ENCODE data around the gene ARSH. TPM values are rescaled to one million over a fixed set of nuclear protein-coding genes. Genes with fewer than 3 reads are reported as not detected.
"Not testable (repeated sequence)": the region's sequence is repeated elsewhere in the genome, so short reads cannot be mapped to it uniquely, and the experiment has no call there.

Gene ARSH, protein sequence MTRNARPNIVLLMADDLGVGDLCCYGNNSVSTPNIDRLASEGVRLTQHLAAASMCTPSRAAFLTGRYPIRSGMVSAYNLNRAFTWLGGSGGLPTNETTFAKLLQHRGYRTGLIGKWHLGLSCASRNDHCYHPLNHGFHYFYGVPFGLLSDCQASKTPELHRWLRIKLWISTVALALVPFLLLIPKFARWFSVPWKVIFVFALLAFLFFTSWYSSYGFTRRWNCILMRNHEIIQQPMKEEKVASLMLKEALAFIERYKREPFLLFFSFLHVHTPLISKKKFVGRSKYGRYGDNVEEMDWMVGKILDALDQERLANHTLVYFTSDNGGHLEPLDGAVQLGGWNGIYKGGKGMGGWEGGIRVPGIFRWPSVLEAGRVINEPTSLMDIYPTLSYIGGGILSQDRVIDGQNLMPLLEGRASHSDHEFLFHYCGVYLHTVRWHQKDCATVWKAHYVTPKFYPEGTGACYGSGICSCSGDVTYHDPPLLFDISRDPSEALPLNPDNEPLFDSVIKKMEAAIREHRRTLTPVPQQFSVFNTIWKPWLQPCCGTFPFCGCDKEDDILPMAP
- not detected in 2 replicates for total RNA-seq

- DNase-seq (ENCODE audit: low read depth) = no peak
These were observed at the start of gene ARSH for GRCh38 chrX:3006495-3006894. ARSH (plus strand) TSS chrX:3006546; CDS start chrX:3006613, 67 bp downstream.

DNA sequence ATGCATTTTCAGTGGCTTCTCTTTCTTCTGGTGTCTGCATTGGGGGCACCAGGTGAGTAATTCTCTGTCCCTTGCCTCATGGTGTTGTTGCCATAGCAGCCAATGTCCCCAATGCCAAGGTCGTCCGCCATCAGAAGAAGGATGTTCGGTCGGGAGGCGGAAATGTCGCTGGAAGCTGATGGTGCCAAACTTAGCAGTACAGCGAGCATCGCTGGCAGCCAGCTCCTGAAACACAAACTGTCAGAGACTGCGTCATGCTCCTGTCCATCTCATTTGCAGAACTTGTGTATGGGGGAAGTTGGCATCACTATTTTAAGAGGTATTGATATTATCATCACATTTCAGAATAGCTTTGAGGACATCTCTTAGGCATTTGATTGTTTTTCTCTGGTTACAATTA is 48.1 kb upstream of the ARSH start:
- DNase-seq (ENCODE audit: low read depth) = no peak

DNA sequence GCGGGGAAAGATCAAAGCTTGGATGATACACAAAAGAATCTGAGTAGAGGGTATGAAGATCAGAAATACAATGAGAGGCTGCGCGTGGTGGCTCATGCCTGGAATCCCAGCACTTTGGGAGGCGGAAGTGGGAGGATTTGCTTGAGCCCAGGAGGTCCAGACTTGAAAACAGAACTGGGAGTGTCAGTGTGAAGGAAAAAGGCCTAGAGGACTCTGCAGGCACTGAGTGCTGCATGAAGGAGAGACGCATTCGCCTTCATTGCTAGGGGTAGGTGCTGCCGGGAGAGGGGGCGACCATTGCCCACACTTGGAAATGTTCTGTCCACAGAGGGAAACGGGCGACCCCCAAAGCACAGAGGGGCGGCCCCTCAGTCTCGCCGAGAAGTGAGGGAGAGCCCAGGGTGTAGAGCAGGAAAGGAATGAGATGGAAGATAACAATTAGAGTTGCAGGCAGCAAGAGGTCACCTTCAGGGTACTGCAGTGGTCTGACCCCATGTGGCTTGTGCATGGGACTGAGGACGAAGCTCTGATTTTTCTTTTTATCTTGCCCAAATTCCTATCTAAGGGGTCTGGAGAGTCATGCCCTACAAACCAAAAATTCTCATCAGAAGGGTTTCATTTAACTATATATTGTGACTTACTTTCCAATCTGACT is 45.4 kb upstream of the ARSH start:
- DNase-seq (ENCODE audit: low read depth) = no peak

GRCh38 chrX:2962381-2962780 is 44.0 kb upstream of the ARSH start:
- no peak for DNase-seq (ENCODE audit: low read depth)

DNA sequence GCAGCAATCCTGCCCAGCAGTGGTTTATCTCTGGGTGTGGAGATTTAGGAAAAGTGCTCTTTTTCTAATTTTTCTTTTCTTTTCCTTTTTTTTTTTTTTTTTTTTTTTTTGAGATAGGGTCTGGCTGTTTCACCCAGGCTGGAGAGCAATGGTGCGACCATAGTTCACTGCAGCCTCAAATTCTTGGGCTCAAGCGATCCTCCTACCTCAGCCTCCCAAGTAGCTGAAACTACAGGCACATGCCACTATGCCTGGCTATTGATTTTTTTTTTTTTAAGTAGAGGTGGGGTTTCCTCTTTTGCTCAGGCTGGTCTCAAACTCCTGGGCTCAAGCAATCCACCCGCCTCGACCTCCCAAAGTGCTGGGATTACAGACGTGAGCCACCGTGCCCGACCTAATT is 42.9 kb upstream of the ARSH start:
- not testable (repeated sequence) for DNase-seq (ENCODE audit: low read depth)

DNA sequence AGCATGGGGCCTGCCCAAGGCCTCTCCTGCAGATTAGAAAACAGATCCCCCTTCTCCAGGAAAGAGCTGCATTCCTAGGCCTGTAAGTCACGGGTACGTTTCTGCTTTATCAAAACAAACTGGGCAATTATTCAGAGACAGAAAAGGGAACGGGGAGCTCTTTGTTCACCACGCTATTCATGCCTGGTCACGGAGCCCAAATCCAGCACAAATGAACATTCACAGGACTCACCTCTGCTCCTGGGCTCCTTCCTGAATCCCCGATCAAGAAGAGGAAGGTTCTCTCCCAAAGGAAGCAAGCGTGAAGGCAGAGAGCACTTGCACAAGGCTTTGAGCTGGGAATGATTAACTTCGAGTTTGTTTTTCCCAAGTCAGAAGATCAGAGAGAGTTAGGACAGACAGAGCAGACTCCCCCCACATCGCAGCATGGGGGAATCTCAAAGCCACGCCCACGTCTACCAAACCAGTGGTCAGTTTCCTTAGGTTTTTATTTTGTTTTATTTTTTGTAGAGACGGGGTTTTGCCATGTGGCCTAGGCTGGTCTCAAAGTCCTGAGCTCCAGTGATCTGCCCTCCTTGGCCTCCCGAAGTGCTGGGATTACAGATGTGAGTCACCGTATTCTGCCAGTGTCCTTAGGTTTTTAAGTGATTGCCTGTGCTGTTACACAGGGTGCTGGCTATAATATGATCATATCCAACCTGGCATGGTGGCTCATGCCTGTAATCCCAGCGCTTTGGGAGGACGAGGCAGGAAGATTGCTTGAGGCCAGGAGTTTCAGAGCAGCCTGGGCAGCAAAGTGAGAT is 42.2 kb upstream of the ARSH start:
- peak; percentile 93 for DNase-seq (ENCODE audit: low read depth)

DNA sequence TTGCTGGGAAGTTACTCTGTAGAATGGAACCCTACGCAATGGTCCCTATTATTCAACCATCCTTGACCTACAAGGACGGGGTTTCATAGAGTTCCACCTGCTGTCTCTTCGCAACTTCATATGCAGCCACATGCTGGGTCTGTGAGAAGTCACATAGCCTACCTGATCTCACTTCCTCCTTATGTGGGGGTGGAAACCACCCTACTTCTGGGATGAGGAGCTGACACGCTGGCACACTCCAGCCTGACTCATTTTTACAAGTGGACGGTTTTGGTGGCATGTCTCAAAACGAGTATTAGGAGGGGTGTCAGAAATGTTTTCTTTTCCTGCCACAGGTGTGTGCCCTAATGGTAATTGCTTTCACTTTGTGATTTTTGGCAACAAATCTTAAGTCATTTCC is 40.4 kb upstream of the ARSH start:
- peak; percentile 45 for DNase-seq (ENCODE audit: low read depth)

DNA sequence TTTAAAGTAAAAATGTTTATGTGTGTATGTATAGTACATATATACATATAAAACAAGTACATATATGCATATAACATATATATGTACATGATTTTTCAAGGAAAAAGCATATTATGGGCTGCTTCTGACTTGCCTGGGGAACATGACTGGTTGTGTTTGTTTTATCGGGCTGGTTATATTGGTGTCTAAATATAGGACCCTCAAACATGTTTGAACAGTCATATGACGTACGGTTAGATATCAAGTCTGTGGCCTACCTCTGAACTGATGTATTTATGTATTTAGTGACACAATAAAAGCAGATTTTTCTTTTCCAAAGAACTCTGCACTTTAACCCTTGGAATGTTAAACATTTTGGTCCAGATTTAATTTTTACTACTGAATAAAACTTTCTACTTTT is 39.3 kb upstream of the ARSH start:
- DNase-seq (ENCODE audit: low read depth) = no peak

DNA sequence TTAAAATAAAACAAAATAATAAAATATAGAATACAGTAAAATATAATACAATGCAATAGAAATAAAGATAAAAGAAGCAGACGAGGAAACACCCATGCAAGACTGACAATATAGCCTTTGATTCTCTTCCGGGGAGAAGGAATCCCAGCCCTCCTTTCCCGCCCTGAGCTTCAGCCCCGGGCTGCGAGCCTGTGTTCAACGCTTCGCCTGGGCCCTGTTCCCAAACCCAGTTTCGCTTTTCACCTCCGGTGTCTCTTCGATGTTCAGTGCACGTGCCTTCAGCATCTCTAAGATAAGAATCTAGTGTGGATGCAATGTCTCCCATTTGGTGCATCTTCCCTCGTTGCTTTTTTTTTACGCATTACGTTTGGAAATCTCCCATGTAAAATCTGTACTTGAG is 38.8 kb upstream of the ARSH start:
- DNase-seq (ENCODE audit: low read depth) = no peak

GRCh38 chrX:2967998-2968909 is 38.1 kb upstream of the ARSH start:
- DNase-seq (ENCODE audit: low read depth) = no peak

- DNase-seq (ENCODE audit: low read depth) = no peak
These were observed 37.3 kb upstream of the ARSH start for GRCh38 chrX:2969021-2969420.

GRCh38 chrX:2972391-2972790 is 34.0 kb upstream of the ARSH start:
- no peak for DNase-seq (ENCODE audit: low read depth)

GRCh38 chrX:2974961-2975360 is 31.4 kb upstream of the ARSH start:
- no peak for DNase-seq (ENCODE audit: low read depth)

DNA sequence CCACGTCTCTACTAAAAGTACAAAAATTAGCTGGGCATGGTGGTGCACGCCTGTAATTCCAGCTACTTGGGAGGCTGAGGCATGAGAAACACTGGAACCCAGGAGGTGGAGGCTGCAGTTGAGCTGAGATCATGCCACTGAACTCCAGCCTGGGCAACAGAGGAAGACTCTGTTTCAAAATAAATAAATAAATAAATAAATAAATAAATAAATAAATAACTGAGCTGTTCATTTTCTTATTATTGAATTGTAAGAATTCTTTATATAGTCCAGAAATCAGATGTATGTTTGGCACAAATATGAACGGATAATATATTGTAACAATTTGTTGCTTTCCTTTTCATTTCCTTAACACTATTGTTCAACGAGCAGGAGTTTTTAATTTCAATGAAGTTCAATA is 27.7 kb upstream of the ARSH start:
- not testable (repeated sequence) for DNase-seq (ENCODE audit: low read depth)

- no peak for DNase-seq (ENCODE audit: low read depth)
These were observed 22.0 kb upstream of the ARSH start for GRCh38 chrX:2984342-2984741.

- DNase-seq (ENCODE audit: low read depth) = no peak
These were observed 16.8 kb upstream of the ARSH start for GRCh38 chrX:2989565-2989964.

DNA sequence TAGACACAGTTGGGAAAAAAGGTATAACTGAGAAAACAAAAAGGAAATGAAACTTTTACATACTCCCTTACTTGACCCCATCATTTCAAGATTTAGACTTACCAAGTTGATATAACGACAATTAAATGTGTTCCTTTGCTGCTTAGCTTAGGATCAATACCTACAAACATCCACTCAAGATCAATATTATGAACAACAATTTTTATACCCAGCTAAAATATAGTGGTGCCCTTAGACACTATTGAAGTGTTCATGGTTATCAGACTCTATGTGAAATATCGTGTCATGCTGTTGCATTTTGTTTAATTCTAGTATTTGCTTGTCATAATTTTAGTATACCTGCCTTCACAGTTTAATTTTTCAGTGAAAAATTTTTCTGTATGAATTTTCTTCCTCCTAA is 4.2 kb downstream of the ARSH start:
- DNase-seq (ENCODE audit: low read depth) = no peak

- DNase-seq (ENCODE audit: low read depth) = no peak
These were observed 11.1 kb downstream of the ARSH start for GRCh38 chrX:3017492-3017891.

DNA sequence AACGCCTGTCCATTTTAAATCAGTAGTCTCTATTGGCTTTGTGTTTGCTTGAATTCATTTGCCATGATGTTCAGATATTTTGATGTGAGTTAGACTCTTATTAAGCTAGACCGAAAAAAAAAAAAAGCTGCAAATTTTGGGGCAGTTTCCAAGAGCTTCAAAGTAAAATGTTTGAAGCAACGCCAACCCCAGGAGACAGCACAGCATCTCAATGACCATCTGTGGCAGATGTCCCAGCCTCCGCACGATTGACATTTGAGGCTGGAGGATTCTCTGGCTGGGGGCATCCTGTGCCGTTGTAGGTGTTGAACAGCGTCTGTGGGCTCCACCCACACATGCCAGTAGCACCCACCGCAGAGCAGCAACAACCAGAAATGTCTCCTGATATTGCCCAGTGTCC is 17.8 kb downstream of the ARSH start:
- DNase-seq (ENCODE audit: low read depth) = no peak

DNA sequence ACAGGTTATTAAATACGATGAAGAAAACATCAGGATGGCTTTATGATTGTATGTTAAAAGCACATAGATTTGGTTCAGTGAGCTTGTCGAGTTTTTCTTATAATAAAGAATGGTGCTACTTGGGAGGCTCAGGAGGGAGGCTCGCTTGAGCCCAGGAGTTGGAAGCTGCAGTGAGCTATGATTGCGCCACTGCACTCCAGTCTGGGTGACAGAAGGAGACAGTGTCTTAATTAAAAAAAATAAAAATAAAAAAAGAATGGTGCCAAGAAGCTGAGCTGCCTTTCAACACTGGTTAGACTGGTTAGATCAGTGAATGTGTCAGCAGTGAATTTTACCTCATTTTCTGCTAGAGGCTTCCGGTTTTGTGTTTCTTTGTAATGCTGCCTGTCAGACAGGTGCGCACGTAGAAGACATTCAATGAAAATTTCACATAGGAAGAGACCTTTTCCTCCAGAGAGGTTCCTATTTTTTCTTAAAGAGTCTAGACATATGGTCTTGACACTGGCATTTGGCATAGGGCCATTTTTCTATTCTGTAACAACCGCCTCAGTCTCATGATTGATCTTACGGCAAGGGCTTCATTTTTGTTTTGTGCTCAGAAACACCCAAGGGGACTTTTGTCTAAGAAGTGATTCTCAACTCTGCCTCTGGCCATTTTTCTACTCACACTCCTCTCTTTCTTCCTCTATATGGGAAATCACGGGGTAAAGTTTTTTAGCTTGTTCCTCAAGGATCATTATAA is 19.9 kb downstream of the ARSH start:
- no peak for DNase-seq (ENCODE audit: low read depth)

GRCh38 chrX:3029129-3029528 is 22.8 kb downstream of the ARSH start:
- no peak for DNase-seq (ENCODE audit: low read depth)
